Gastroesophageal sphincter (tissue), 4 donors: ENCODE results near the gene ARHGEF17. TPM values are rescaled to one million over a fixed set of nuclear protein-coding genes. Genes with fewer than 3 reads are reported as not detected.
A peak's percentile ranks its signal among the peaks of the same experiment; 100 is the strongest.

Experiments
- ATAC-seq: fragments of 150-250 bp; one replicate; pipeline ENCODE4 v1.9.1; 2016; ENCODE audit warnings: mild to moderate bottlenecking, moderate library complexity
- H3K27ac ChIP-seq, 4 donors: fragments of 200-600 bp; sonication (generic) in 3 of 4; 1 replicate in 3 of 4; 2 replicates in 1 of 4; pipeline ENCODE4 v1.5.1; 2016 to 2019
- H3K27me3 ChIP-seq: fragments of 200-600 bp; sonication (generic); one replicate; pipeline ENCODE4 v1.5.1; 2019
- H3K36me3 ChIP-seq, 2 donors: fragments of 200-600 bp; sonication (generic); one replicate each; pipeline ENCODE4 v1.5.1; 2019; ENCODE audit warnings: control low read depth in 1 of 2
- H3K4me1 ChIP-seq, 3 donors: fragments of 200-600 bp; sonication (generic); 1 replicate in 2 of 3; 2 replicates in 1 of 3; pipeline ENCODE4 v1.5.1; 2016 to 2019; ENCODE audit warnings: control low read depth in 2 of 3
- H3K4me3 ChIP-seq, 2 donors: fragments of 200-600 bp; sonication (generic); one replicate each; pipeline ENCODE4 v1.5.1; 2019; ENCODE audit warnings: mild to moderate bottlenecking in 1 of 2, moderate library complexity in 1 of 2
- H3K9me3 ChIP-seq, 3 donors: fragments of 200-600 bp; sonication (generic); one replicate each; pipeline ENCODE4 v1.5.1; 2017 to 2019; ENCODE audit warnings: control low read depth in 2 of 3
- EP300 ChIP-seq: sonication (generic); formaldehyde crosslinking; IDR thresholded peaks from one replicate; pipeline ENCODE4 v1.6.1; 2017; ENCODE audit warnings: antibody characterized with exemption, mild to moderate bottlenecking
- POLR2A ChIP-seq, 2 donors: fragments of 450-650 bp; IDR thresholded peaks; one replicate each; pipeline ENCODE4 v1.6.1; 2017; ENCODE audit warnings: antibody characterized with exemption in 2 of 2, mild to moderate bottlenecking in 2 of 2, moderate library complexity in 1 of 2
- POLR2AphosphoS5 ChIP-seq: sonication (generic); formaldehyde crosslinking; IDR thresholded peaks from one replicate; pipeline ENCODE4 v1.6.1; 2017; ENCODE audit warnings: antibody characterized with exemption
- WGBS, 2 donors: methylation state at CpG; one replicate each; pipeline ENCODE4 v1.1.5; 2018; ENCODE audit warnings: low coverage in 1 of 2; 5-methylcytosine and 5-hydroxymethylcytosine counted together
- total RNA-seq, 4 donors: library from RNA; depleted of rRNA; stranded (reverse); fragments of >200 nt; gene quantifications; one replicate each; pipeline ENCODE4 v1.1.0, GENCODE V29; 2016
- TF ChIP-seq, protein P1 (sequence below), 4 experiments: fragments of 200-600 bp in 2 of 4; fragments of 450-650 bp in 2 of 4; sonication (generic) in 1 of 4; IDR thresholded peaks; one replicate each; pipeline ENCODE4 v1.5.1; 2017 to 2019; ENCODE audit warnings: antibody characterized with exemption in 4 of 4, mild to moderate bottlenecking in 2 of 4, moderate library complexity in 2 of 4

The ARHGEF17 gene
- total RNA-seq, 4 donors from 2014 or later, result 52.5 to 169 (median 84.4) TPM

DNA sequence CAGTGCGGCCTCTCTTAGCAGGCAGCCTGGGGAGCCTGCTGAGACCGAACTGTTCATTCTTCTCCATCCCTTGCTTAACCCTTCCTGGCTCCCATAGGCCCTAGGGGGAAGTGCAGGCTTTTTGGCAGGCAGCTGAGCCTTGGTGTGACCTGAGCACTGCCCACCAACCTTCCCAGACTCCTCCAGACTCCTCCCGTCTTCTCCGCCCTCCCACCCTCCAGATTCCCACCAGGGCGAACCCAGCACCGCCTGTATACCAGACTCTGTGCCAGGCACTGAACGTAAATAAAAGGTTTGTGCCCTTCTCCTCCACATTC, 76.0 kb downstream of the ARHGEF17 start:
- Histone ChIP-seq H3K9me3 (no peaks in the 10 kb centered on the region), H3K36me3 (no peaks in the 10 kb centered on the region), H3K4me3 (no peak overlapping the region), H3K4me1 (peaks cover 0 to 59% (median 10%) of the 10 kb centered on the region in 3 donors), H3K27me3 (no peaks in the 10 kb centered on the region), H3K27ac (peak overlapping the region in 1 of 4 donors; percentile 54)
- no peak for TF ChIP-seq POLR2A (IDR thresholded peaks at IDR 0.05)
- ATAC-seq, result no peak
- WGBS, 2 donors, result 75 to 89% methylated on average over 2 to 3 of the region's 7 CpGs

DNA sequence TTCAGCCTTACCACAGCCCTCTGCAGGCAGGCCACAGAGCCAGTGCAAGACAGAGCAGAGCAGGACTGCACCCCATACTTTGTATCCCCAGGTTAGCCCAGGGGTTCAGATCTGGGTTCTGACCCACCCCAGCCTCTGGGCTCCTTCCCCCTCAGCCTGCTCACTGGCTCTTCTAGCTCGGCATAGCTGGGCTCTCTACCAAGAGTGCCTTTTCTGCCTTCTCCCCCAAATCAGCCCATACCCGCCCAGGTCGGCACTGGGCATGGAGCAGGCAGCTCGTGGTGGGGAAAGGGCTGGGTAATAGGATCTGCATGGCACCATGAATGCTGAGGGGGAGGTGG, 76.4 kb downstream of the ARHGEF17 start:
- H3K36me3 ChIP-seq, result no peaks in the 10 kb centered on the region
- peak overlapping the region in 3 of 4 donors; percentile 24 to 54 (median 24) for H3K27ac ChIP-seq
- no peaks in the 10 kb centered on the region for H3K27me3 ChIP-seq
- TF ChIP-seq EP300 (no peak), POLR2AphosphoS5 (no peak), POLR2A (IDR thresholded peaks at IDR 0.05) (no peak)
- TF ChIP-seq, protein P1, sequence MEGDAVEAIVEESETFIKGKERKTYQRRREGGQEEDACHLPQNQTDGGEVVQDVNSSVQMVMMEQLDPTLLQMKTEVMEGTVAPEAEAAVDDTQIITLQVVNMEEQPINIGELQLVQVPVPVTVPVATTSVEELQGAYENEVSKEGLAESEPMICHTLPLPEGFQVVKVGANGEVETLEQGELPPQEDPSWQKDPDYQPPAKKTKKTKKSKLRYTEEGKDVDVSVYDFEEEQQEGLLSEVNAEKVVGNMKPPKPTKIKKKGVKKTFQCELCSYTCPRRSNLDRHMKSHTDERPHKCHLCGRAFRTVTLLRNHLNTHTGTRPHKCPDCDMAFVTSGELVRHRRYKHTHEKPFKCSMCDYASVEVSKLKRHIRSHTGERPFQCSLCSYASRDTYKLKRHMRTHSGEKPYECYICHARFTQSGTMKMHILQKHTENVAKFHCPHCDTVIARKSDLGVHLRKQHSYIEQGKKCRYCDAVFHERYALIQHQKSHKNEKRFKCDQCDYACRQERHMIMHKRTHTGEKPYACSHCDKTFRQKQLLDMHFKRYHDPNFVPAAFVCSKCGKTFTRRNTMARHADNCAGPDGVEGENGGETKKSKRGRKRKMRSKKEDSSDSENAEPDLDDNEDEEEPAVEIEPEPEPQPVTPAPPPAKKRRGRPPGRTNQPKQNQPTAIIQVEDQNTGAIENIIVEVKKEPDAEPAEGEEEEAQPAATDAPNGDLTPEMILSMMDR (IDR thresholded peaks at IDR 0.05), result no peak
- no peak overlapping the region for H3K4me3 ChIP-seq
- no peaks in the 10 kb centered on the region for H3K9me3 ChIP-seq
- WGBS, 2 donors, result 60% methylated on average over 1 of the region's 4 CpGs; no CpG with 5 or more reads in 1 of the 2 donors
- peaks cover 0 to 61% (median 10%) of the 10 kb centered on the region in 3 donors for H3K4me1 ChIP-seq
- ATAC-seq, result no peak

DNA sequence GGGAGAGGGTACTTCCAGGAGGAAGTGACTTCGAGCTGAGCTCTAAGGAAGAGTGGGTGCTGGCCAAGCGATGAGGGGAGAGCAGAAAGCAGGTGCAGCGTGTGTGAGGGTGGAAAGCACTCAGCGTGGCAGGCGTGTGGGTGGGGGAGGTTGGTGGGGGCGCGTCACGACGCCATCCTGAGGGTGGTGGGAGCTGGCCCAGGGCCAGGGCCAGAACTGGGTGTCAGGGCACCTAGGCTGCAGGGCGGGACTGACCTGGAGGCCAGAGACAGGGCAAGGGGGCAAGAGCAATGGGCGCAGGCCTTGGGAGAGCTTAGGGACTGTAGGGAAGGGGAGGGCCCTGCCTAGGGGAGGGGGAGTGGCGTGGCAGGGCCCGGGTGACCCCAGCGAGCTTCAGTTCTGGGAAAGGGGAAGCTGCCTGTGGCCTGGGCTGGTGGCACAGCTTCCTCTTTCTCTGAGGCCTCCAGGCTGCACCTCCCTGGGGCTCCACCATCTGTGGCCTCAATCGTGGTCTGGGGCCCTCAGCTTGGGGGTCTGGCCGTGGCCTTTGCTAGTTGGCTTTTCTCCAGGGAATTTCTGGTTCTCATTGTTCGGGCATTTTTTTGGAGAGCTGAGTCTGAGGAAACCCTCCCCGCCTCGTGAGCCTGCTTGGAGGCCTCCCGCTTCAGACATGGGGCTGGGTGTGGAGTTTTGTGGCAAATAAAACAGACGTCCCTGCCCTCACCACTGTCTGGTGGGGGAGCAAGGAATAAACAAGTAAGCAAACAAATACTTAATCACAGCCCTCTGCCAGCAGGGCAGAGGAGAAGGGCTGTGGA, 77.0 kb downstream of the ARHGEF17 start:
- no peak for TF ChIP-seq POLR2AphosphoS5
- TF ChIP-seq, protein P1 (IDR thresholded peaks at IDR 0.05), result no peak
- TF ChIP-seq EP300, result no peak
- no peak for TF ChIP-seq POLR2A (IDR thresholded peaks at IDR 0.05)
- H3K27me3 ChIP-seq, result no peaks in the 10 kb centered on the region
- peaks cover 0 to 57% (median 10%) of the 10 kb centered on the region in 3 donors for H3K4me1 ChIP-seq
- peak overlapping the region in 3 of 4 donors; percentile 24 to 54 (median 24) for H3K27ac ChIP-seq
- WGBS, 2 donors, result 60 to 69% methylated on average over 4 to 6 of the region's 21 CpGs
- no peaks in the 10 kb centered on the region for H3K36me3 ChIP-seq
- no peak overlapping the region for H3K4me3 ChIP-seq
- ATAC-seq, result peak; percentile 48
- no peaks in the 10 kb centered on the region for H3K9me3 ChIP-seq

DNA sequence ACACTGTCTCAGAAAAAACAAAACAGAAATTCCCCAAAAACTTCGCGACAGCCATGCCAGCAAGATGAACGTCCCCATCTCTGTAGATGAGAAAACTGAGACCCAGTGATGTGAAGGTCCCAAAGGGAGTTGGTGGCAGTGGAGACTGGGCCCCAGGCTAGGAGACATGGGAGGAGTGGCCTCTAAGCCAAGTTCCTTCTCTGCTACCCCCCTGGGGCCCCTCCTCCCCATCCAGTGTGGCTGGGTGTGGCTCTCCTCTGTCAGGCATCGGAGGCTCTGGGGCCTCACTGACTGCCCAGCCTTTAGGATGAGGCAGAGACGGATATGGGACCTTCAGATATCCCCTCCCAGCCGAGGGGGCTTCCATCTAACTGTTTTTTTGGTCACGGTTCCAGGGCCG, 77.9 kb downstream of the ARHGEF17 start:
- 80 to 98% methylated on average over 3 to 4 of the region's 8 CpGs for WGBS, 2 donors
- Histone ChIP-seq H3K9me3 (no peaks in the 10 kb centered on the region), H3K4me3 (no peak overlapping the region), H3K27ac (peak overlapping the region in 3 of 4 donors; percentile 9 to 54 (median 14)), H3K4me1 (peaks cover 0 to 53% (median 10%) of the 10 kb centered on the region in 3 donors), H3K27me3 (no peaks in the 10 kb centered on the region), H3K36me3 (no peaks in the 10 kb centered on the region)
- ATAC-seq, result no peak
- TF ChIP-seq POLR2A (IDR thresholded peaks at IDR 0.05), result no peak

DNA sequence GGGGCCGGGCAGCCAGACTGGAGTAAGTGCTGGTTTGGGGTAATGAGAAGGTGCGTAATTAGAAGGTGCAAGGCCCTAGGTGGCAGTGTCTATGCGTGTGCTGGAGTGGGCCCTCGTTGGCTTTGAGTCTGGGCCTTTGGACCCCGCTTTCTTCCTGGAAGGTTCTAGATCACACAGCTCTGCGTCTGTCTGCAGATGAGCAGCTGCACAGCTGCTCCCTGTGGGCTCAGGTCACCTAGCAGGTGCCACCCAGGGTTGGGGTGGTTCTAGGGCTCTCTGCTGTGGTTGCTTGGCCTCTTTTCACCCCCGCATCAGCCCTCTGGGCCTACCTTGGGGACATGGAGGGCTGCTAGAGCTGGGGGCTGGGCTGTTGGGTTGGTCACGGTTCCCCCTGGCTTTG, 78.5 kb downstream of the ARHGEF17 start:
- H3K27me3 ChIP-seq, result no peaks in the 10 kb centered on the region
- H3K4me1 ChIP-seq, result peaks cover 0 to 53% (median 10%) of the 10 kb centered on the region in 3 donors
- no peak for TF ChIP-seq POLR2AphosphoS5
- no peak for TF ChIP-seq POLR2A (IDR thresholded peaks at IDR 0.05)
- TF ChIP-seq, protein P1 (IDR thresholded peaks at IDR 0.05), result no peak
- no peak for TF ChIP-seq EP300
- H3K27ac ChIP-seq, result peak overlapping the region in 2 of 4 donors; percentile 4 to 46
- no peak overlapping the region for H3K4me3 ChIP-seq
- H3K36me3 ChIP-seq, result no peaks in the 10 kb centered on the region
- ATAC-seq, result no peak
- WGBS, 2 donors, result 94% methylated on average over 8 of the region's 8 CpGs; no CpG with 5 or more reads in 1 of the 2 donors
- no peaks in the 10 kb centered on the region for H3K9me3 ChIP-seq
